Fibroblast of mammary gland (primary cell): ENCODE measurements around the gene TNNI2.

ENCODE experiments used
- DNase-seq: peaks from one replicate; pipeline ENCODE4 v3.0.0-alpha.2; 2010; ENCODE audit warnings: low read depth
- H3K4me3 ChIP-seq: 2 replicates; pipeline ENCODE4 v1.5.1; 2011; ENCODE audit warnings: low read depth, mild to moderate bottlenecking, low read length, moderate library complexity; ENCODE audit not compliant: control insufficient read depth
- CTCF ChIP-seq: conservative IDR thresholded peaks from 2 replicates; pipeline ENCODE4 v1.5.1; 2011; ENCODE audit warnings: low read depth, low read length, inconsistent platforms; ENCODE audit not compliant: control insufficient read depth, insufficient read depth

Gene TNNI2

GRCh38 chr11:1829039-1829820 is 9.6 kb upstream of the TNNI2 start:
- H3K4me3 ChIP-seq = no peak overlapping the region
- DNase-seq = no peak
- TF ChIP-seq CTCF = no peak

- TF ChIP-seq CTCF = no peak
- no peak overlapping the region for H3K4me3 ChIP-seq
- no peak for DNase-seq
These were observed 8.8 kb upstream of the TNNI2 start for GRCh38 chr11:1830004-1830321.

- TF ChIP-seq CTCF = no peak
- DNase-seq = no peak
- H3K4me3 ChIP-seq = no peak overlapping the region
These were observed 8.2 kb upstream of the TNNI2 start for GRCh38 chr11:1830322-1831223.

- no peak for DNase-seq
- no peak for TF ChIP-seq CTCF
- no peak overlapping the region for H3K4me3 ChIP-seq
These were observed 7.2 kb upstream of the TNNI2 start for GRCh38 chr11:1831338-1832210.

GRCh38 chr11:1832211-1832919 is 6.4 kb upstream of the TNNI2 start:
- TF ChIP-seq CTCF = peak; percentile 65
- DNase-seq = no peak
- H3K4me3 ChIP-seq = no peak overlapping the region

- no peak for DNase-seq
- no peak overlapping the region for H3K4me3 ChIP-seq
- no peak for TF ChIP-seq CTCF
These were observed 5.9 kb upstream of the TNNI2 start for GRCh38 chr11:1832920-1833295.
